GM19023 (cell line): ENCODE results near the gene IL1RN.

Experiments used
- ATAC-seq: cut with Tn5 transposase; IDR thresholded peaks from one replicate; pipeline ENCODE4 v1.9.1; 2021; ENCODE audit warnings: mild to moderate bottlenecking, moderate library complexity; ENCODE audit not compliant: unreplicated experiment

The IL1RN gene

DNA sequence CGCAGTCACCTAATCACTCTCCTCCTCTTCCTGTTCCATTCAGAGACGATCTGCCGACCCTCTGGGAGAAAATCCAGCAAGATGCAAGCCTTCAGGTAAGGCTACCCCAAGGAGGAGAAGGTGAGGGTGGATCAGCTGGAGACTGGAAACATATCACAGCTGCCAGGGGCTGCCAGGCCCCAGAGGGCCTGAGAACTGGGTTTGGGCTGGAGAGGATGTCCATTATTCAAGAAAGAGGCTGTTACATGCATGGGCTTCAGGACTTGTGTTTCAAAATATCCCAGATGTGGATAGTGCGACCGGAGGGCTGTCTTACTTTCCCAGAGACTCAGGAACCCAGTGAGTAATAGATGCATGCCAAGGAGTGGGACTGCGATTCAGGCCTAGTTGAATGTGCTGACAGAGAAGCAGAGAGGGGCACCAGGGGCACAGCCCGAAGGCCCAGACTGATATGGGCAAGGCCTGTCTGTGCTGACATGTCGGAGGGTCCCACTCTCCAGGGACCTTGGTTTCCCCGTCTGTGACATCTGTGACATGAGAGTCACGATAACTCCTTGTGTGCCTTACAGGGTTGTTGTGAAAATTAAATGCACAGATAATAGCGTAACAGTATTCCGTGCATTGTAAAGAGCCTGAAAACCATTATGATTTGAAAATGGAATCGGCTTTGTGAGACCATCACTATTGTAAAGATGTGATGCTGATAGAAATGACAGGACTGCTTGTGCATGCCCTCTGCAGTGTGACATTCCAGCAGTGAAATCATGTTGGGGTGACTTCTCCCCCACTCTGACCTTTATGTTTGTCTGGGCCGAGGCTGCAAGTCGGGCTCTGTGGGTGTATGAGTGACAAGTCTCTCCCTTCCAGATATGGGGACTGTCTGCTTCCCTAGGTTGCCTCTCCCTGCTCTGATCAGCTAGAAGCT lies 510 bp downstream of the IL1RN start:
- no peak for ATAC-seq

- no peak for ATAC-seq
Observed at GRCh38 chr2:113129519-113130078, 2.2 kb downstream of the IL1RN start.

- no peak for ATAC-seq
Observed at GRCh38 chr2:113131352-113132185, 4.2 kb downstream of the IL1RN start.

DNA sequence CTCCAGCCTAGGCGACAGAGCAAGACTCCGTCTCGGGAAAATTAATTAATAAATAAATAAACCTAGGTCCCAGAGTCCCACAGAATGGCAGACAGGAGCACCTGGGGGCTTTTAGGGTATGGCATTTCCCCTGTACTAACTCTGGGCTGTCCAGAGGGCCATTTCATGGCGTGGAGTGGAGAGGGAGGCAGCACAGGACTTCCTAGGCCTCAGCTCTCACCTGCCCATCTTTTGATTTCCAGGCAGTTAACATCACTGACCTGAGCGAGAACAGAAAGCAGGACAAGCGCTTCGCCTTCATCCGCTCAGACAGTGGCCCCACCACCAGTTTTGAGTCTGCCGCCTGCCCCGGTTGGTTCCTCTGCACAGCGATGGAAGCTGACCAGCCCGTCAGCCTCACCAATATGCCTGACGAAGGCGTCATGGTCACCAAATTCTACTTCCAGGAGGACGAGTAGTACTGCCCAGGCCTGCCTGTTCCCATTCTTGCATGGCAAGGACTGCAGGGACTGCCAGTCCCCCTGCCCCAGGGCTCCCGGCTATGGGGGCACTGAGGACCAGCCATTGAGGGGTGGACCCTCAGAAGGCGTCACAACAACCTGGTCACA lies 5.1 kb downstream of the IL1RN start:
- no peak for ATAC-seq

- no peak for ATAC-seq
Observed at GRCh38 chr2:113133704-113134598, 6.6 kb downstream of the IL1RN start.

GRCh38 chr2:113134717-113135116 lies 7.3 kb downstream of the IL1RN start:
- ATAC-seq, result no peak

- ATAC-seq, result no peak
Observed at GRCh38 chr2:113135317-113135716, 7.9 kb downstream of the IL1RN start.

GRCh38 chr2:113136828-113137775 lies 9.7 kb downstream of the IL1RN start:
- ATAC-seq, result no peak

GRCh38 chr2:113137827-113138226 lies 10.4 kb downstream of the IL1RN start:
- no peak for ATAC-seq

DNA sequence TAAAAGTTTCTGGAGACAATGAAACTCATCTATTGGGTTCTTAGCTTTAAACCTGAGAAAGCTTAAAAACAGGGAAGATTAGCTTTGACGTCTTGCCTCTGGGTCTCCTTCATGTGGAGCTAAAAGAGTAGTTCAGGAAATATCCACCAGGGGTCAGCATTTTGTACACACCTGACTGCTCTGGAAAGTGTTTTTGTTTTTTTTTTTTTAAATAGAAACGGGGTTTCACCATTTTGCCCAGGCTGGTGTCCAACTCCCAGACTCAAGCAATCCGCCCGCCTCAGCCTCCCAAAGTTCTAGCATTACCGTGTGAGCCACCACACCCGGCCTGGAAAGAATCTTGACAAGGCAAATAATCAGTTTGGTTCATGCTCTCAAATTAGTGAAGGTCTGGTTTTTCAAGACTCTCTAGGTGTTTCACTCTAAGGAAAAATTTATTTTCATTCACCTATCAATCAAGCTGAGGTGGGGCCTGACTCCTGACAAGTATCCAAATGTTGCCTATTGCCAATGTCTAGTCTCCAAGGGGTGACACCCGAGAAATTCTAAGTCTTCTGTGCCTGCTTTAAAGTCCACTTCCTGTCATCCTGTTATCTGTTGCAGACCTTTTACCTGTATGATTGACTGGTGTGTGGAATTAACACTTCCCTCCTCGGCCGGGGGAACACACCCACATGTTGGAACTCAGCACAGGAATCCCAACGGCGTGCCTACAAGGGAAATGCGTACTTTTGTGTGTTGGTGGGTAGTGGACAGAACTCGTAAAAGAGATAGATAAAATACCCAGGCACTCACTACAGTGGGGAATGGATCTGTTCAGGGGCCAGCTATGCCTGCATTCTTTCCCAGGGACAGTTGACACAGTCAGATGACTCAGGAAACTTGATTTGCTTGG lies 11.3 kb downstream of the IL1RN start:
- ATAC-seq, result no peak

DNA sequence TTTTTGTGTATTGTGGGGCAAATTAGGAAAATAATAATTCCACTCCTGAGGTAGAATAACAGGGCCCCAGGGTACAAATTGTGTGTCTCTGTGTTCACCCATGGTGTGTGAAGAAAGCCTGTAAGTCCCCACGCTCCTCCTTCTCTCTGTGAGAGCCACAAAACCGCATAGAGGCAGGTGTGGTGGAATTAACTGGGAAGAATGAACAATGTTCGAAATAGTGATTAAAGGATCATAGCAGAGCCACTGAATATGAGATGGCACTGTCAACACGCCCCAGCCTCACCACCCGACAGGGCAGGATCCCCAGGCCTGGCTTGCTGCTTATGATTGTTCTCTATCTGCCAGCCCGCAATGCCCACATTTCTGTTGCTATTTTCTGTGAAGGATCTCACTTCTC lies 14.1 kb downstream of the IL1RN start:
- ATAC-seq, result no peak

DNA sequence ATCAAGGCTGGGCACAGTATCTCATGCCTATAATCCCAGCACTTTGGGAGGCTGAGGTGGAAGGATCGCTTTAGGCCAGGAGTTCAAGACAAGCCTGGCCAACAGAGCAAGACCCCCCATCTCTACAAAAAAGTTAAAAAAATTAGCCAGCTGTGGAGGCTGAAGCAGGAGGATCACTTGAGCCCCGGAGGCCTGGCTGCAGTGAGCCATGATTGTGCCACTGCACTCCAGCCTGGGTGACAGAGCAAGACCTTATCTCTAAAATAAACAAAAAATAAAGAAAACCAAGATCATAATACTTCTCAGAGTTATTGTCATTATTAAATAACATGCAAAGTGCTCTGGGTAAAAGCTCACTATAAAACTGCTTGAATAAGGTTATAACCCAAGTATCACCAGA lies 14.9 kb downstream of the IL1RN start:
- no peak for ATAC-seq

- no peak for ATAC-seq
Observed at GRCh38 chr2:113144259-113144658, 16.9 kb downstream of the IL1RN start.

GRCh38 chr2:113148606-113149552 lies 21.5 kb downstream of the IL1RN start:
- no peak for ATAC-seq

- no peak for ATAC-seq
Observed at GRCh38 chr2:113149553-113150257, 22.3 kb downstream of the IL1RN start.

DNA sequence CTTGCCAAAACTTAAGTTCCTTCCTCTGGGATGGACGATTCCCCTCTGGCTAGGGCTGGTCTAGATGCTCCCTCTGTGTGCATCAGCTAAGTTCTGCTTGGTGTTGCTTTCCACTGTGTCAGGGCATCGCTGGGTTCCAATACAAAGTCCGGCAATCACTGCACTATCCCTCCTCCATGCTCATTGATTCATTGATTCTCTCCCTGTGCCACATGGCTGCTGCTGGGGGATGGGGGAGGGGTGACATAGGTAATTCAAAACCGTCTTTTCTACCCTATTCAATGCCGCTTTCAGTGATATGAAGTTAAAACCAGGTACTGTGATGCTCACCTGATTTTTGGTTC lies 22.8 kb downstream of the IL1RN start:
- no peak for ATAC-seq
